Lower leg skin (tissue), 3 donors: ENCODE measurements around the gene ADCY2.

Experiments used
- POLR2A ChIP-seq, 2 donors: fragments of 450-650 bp; IDR thresholded peaks; one replicate each; pipeline ENCODE4 v1.6.1; 2016 to 2017; ENCODE audit warnings: antibody characterized with exemption in 2 of 2, mild to moderate bottlenecking in 1 of 2, moderate library complexity in 1 of 2
- TF ChIP-seq, protein P1 (sequence below), 3 donors: fragments of 450-650 bp; IDR thresholded peaks; one replicate each; pipeline ENCODE4 v1.5.1; 2016; ENCODE audit warnings: antibody characterized with exemption in 3 of 3, mild to moderate bottlenecking in 3 of 3, moderate library complexity in 2 of 3

DNA sequence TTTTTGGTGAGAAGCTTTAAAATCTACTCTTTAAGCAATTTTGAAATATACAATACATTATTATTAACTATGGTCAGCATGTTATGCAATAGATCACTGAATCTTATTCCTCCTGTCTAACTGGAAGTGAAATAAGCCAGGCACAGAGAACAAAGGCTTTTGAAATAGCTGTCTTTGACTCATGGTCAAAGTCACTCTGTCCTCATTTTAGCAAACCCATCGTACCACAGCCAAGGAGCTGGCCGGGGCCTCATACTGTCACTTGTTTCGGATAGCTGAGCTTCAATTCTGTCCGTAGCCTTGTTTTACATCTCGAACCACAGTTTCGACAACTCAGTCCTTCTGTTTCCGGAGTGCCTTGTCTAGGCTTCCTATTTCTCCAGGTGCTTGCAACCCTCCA is 19.2 kb downstream of the ADCY2 start:
- no peak for TF ChIP-seq POLR2A (IDR thresholded peaks at IDR 0.05)
- TF ChIP-seq, protein P1, sequence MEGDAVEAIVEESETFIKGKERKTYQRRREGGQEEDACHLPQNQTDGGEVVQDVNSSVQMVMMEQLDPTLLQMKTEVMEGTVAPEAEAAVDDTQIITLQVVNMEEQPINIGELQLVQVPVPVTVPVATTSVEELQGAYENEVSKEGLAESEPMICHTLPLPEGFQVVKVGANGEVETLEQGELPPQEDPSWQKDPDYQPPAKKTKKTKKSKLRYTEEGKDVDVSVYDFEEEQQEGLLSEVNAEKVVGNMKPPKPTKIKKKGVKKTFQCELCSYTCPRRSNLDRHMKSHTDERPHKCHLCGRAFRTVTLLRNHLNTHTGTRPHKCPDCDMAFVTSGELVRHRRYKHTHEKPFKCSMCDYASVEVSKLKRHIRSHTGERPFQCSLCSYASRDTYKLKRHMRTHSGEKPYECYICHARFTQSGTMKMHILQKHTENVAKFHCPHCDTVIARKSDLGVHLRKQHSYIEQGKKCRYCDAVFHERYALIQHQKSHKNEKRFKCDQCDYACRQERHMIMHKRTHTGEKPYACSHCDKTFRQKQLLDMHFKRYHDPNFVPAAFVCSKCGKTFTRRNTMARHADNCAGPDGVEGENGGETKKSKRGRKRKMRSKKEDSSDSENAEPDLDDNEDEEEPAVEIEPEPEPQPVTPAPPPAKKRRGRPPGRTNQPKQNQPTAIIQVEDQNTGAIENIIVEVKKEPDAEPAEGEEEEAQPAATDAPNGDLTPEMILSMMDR (IDR thresholded peaks at IDR 0.05): no peak
